CD4-positive, alpha-beta T cell treated with Interleukin-4 for 4 hours (primary cell): ENCODE results near the gene AGO1.
"Not testable (repeated sequence)": the region's sequence is repeated elsewhere in the genome, so short reads cannot be mapped to it uniquely, and the experiment has no call there.

Experiments
- DNase-seq: peaks from one replicate; pipeline ENCODE4 v3.0.0-alpha.2; 2020

Gene AGO1

GRCh38 chr1:35882945-35883634 is at the start of gene AGO1:
TSS of gene AGO1 (plus strand) at chr1:35883209. CDS start at chr1:35883422, 213 bp downstream.
- DNase-seq: peak; percentile 96

- no peak for DNase-seq
These were observed 49.6 kb upstream of the AGO1 start for GRCh38 chr1:35833395-35833794.

GRCh38 chr1:35834218-35834617 is 48.8 kb upstream of the AGO1 start:
- DNase-seq: no peak

GRCh38 chr1:35835398-35835797 is 47.6 kb upstream of the AGO1 start:
- no peak for DNase-seq

- DNase-seq: no peak
These were observed 46.3 kb upstream of the AGO1 start for GRCh38 chr1:35836734-35837133.

GRCh38 chr1:35838693-35839245 is 44.2 kb upstream of the AGO1 start:
- DNase-seq: no peak

GRCh38 chr1:35844826-35845225 is 38.2 kb upstream of the AGO1 start:
- no peak for DNase-seq

GRCh38 chr1:35845766-35846165 is 37.2 kb upstream of the AGO1 start:
- no peak for DNase-seq

GRCh38 chr1:35847935-35848565 is 35.0 kb upstream of the AGO1 start:
- no peak for DNase-seq

GRCh38 chr1:35850051-35850450 is 33.0 kb upstream of the AGO1 start:
- DNase-seq: no peak

- no peak for DNase-seq
These were observed 32.3 kb upstream of the AGO1 start for GRCh38 chr1:35850716-35851115.

GRCh38 chr1:35851132-35851869 is 31.7 kb upstream of the AGO1 start:
- DNase-seq: no peak

GRCh38 chr1:35852241-35852640 is 30.8 kb upstream of the AGO1 start:
- no peak for DNase-seq

- DNase-seq: no peak
These were observed 27.9 kb upstream of the AGO1 start for GRCh38 chr1:35854989-35855700.

GRCh38 chr1:35856964-35857363 is 26.0 kb upstream of the AGO1 start:
- DNase-seq: no peak

- no peak for DNase-seq
These were observed 25.2 kb upstream of the AGO1 start for GRCh38 chr1:35857830-35858229.

GRCh38 chr1:35860696-35861095 is 22.3 kb upstream of the AGO1 start:
- no peak for DNase-seq

- no peak for DNase-seq
These were observed 19.9 kb upstream of the AGO1 start for GRCh38 chr1:35863136-35863535.

- DNase-seq: no peak
These were observed 19.0 kb upstream of the AGO1 start for GRCh38 chr1:35863881-35864625.

- no peak for DNase-seq
These were observed 18.2 kb upstream of the AGO1 start for GRCh38 chr1:35864813-35865212.

- no peak for DNase-seq
These were observed 16.0 kb upstream of the AGO1 start for GRCh38 chr1:35866991-35867390.

GRCh38 chr1:35869245-35869950 is 13.6 kb upstream of the AGO1 start:
- not testable (repeated sequence) for DNase-seq
